Natural killer cell (primary cell): Measurements from ENCODE around the gene TMEM150C. TPM values are rescaled to one million over a fixed set of nuclear protein-coding genes. Genes with fewer than 3 reads are reported as not detected.

Experiments
- ATAC-seq, 3 donors: fragments of 150-1000 bp in 2 of 3; fragments of 200-7000 bp in 1 of 3; cut with Tn5 transposase; 1 replicate in 1 of 3; 2 replicates in 2 of 3; pipeline ENCODE4 v1.10.0; 2021; ENCODE audit warnings: mild to moderate bottlenecking in 2 of 3, moderate library complexity in 2 of 3
- DNase-seq, 2 donors: peaks; one replicate each; pipeline versions ENCODE4 v3.0.0 to v3.0.0-alpha.2; 2013 to 2021; ENCODE audit warnings: mixed read lengths in 1 of 2
- H3K27ac ChIP-seq: one replicate; pipeline ENCODE4 v1.5.1; 2013; ENCODE audit warnings: mild to moderate bottlenecking, low read length
- H3K27me3 ChIP-seq: one replicate; pipeline ENCODE4 v1.6.1; 2013; ENCODE audit warnings: low read length; ENCODE audit not compliant: control insufficient read depth, insufficient read depth
- H3K36me3 ChIP-seq: one replicate; pipeline ENCODE4 v1.6.1; 2013; ENCODE audit warnings: low read length; ENCODE audit not compliant: control insufficient read depth, insufficient read depth
- H3K4me1 ChIP-seq: one replicate; pipeline ENCODE4 v1.6.1; 2013; ENCODE audit warnings: low read length; ENCODE audit not compliant: control insufficient read depth, insufficient read depth
- H3K4me3 ChIP-seq: one replicate; pipeline ENCODE4 v1.5.1; 2013; ENCODE audit warnings: low read length
- H3K9me3 ChIP-seq: one replicate; pipeline ENCODE4 v1.6.1; 2013; ENCODE audit warnings: low read length; ENCODE audit not compliant: control insufficient read depth, insufficient read depth
- H3K27ac Mint-ChIP-seq, 2 donors: one replicate each; pipeline ENCODE4 v1.8.0; 2022; ENCODE audit warnings: mild to moderate bottlenecking in 2 of 2, mixed read lengths in 2 of 2, moderate library complexity in 1 of 2
- H3K27me3 Mint-ChIP-seq, 2 donors: one replicate each; pipeline ENCODE4 v1.8.0; 2022; ENCODE audit warnings: low read depth in 2 of 2, mixed read lengths in 2 of 2
- H3K36me3 Mint-ChIP-seq: one replicate; pipeline ENCODE4 v1.8.0; 2022; ENCODE audit warnings: mixed read lengths
- H3K4me1 Mint-ChIP-seq, 2 donors: one replicate each; pipeline ENCODE4 v1.8.0; 2022; ENCODE audit warnings: mixed read lengths in 2 of 2
- H3K4me3 Mint-ChIP-seq: one replicate; pipeline ENCODE4 v1.8.0; 2022; ENCODE audit warnings: mild to moderate bottlenecking, moderate library complexity, mixed read lengths
- H3K9me3 Mint-ChIP-seq, 2 donors: one replicate each; pipeline ENCODE4 v1.8.0; 2022; ENCODE audit warnings: mixed read lengths in 2 of 2
- WGBS: methylation state at CpG from one replicate; pipeline ENCODE4 v1.1.7; 2013; ENCODE audit warnings: missing lambda C conversion rate; ENCODE audit not compliant: insufficient coverage; 5-methylcytosine and 5-hydroxymethylcytosine counted together
- intact Hi-C: fragments of 100-400 bp; cut with micrococcal nuclease; formaldehyde crosslinking; loops from one replicate; pipeline ENCODE4 v1.14.2; 2022
- total RNA-seq, 4 donors: library from RNA; stranded (reverse); fragments of 120-200 nt in 1 of 4; gene quantifications; one replicate each; pipeline versions ENCODE4 v1.2.3 to v1.2.4, GENCODE V29; 2013 to 2022
- TF ChIP-seq, protein P1 (sequence below): fragments of 200-600 bp; IDR thresholded peaks from one replicate; pipeline ENCODE4 v1.8.0; 2022; ENCODE audit warnings: antibody characterized with exemption

Gene TMEM150C
- total RNA-seq, 3 donors from 2014 or later (not counting 1 experiment from before 2014, with no cell fraction given), result not detected

DNA sequence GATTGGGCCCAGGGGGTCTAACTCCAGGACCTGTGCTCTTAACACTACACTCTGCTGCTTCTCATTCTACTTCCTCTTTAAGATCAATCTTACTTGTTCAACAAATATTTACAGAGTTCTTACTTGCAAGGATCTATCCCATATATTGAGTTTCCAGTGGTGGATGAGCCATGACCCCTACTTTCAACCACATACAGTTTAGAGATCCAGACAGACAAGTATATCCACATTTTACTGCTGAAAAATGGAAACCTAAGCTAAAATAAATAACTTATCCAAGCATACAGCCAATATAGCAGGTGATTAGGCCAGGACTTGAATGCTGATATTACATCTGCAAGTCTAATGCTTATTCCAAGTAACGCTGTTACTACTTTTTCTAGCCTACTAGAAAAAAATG is 18.7 kb downstream of the TMEM150C start:
- H3K4me1 Mint-ChIP-seq, result no peaks in the 10 kb centered on the region
- Histone ChIP-seq H3K9me3 (no peaks in the 10 kb centered on the region), H3K36me3 (no peaks in the 10 kb centered on the region), H3K27ac (no peak overlapping the region), H3K4me3 (no peak overlapping the region), H3K4me1 (no peaks in the 10 kb centered on the region), H3K27me3 (no peaks in the 10 kb centered on the region)
- intact Hi-C loops, result no loop called here
- ATAC-seq (no peak), DNase-seq (no peak)
- no peak overlapping the region for H3K4me3 Mint-ChIP-seq
- TF ChIP-seq, protein P1, sequence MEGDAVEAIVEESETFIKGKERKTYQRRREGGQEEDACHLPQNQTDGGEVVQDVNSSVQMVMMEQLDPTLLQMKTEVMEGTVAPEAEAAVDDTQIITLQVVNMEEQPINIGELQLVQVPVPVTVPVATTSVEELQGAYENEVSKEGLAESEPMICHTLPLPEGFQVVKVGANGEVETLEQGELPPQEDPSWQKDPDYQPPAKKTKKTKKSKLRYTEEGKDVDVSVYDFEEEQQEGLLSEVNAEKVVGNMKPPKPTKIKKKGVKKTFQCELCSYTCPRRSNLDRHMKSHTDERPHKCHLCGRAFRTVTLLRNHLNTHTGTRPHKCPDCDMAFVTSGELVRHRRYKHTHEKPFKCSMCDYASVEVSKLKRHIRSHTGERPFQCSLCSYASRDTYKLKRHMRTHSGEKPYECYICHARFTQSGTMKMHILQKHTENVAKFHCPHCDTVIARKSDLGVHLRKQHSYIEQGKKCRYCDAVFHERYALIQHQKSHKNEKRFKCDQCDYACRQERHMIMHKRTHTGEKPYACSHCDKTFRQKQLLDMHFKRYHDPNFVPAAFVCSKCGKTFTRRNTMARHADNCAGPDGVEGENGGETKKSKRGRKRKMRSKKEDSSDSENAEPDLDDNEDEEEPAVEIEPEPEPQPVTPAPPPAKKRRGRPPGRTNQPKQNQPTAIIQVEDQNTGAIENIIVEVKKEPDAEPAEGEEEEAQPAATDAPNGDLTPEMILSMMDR, result no peak
- peaks cover 0 to 3% of the 10 kb centered on the region in 2 donors for H3K9me3 Mint-ChIP-seq
- WGBS, result 100% methylated on average over 1 of the region's 1 CpG
- H3K27ac Mint-ChIP-seq, result no peak overlapping the region
- peaks cover 0 to 7% of the 10 kb centered on the region in 2 donors for H3K27me3 Mint-ChIP-seq
- no peaks in the 10 kb centered on the region for H3K36me3 Mint-ChIP-seq

DNA sequence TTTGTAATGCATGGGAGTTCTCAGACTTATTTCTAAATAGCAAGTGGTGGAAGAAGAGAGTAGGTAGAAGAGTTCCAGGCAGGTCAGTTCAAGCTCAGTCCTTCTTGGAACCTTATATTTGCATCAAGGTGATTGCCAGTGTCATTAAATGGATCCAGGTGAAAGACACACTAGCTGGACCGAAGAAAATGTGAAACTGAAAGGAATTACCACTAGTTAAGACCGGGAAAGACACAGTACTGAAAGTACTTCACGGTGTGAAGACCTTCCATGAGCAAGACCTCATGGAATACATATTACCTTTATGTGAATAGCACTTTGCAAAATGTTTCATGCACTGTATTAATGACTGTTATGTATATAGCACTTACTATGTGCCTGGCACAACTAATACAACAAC is 19.1 kb downstream of the TMEM150C start:
- H3K27me3 Mint-ChIP-seq, result peaks cover 0 to 7% of the 10 kb centered on the region in 2 donors
- no peak overlapping the region for H3K4me3 Mint-ChIP-seq
- TF ChIP-seq, protein P1, result no peak
- DNase-seq, result no peak
- intact Hi-C loops, result no loop called here
- no peaks in the 10 kb centered on the region for H3K4me1 Mint-ChIP-seq
- H3K36me3 Mint-ChIP-seq, result no peaks in the 10 kb centered on the region
- no peak overlapping the region for H3K4me3 ChIP-seq
- WGBS, result 76% methylated on average over 3 of the region's 3 CpGs
- no peak overlapping the region for H3K27ac Mint-ChIP-seq
- no peaks in the 10 kb centered on the region for H3K9me3 Mint-ChIP-seq
- no peaks in the 10 kb centered on the region for H3K4me1 ChIP-seq
- no peaks in the 10 kb centered on the region for H3K36me3 ChIP-seq
- no peaks in the 10 kb centered on the region for H3K9me3 ChIP-seq
- no peak for ATAC-seq
- no peak overlapping the region for H3K27ac ChIP-seq
- no peaks in the 10 kb centered on the region for H3K27me3 ChIP-seq

DNA sequence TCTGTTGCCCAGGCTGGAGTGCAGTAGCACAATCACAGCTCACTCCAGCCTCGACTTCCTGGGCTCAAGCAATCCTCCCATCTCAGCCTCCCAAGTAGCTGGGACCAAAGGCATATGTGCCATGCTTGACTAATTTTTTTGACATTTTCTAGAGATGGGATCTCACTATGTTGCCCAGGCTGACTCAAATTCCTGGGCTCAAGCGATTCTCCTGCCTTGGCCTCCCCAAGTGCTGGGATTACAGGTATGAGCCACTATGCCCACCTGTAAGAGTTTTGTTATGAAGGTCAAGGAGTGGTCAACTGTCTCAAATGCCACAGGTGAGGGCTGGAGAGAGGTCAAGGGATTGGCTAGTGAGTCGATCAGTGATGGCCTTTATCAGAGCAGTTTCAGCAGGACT is 32.5 kb downstream of the TMEM150C start:
- Mint-ChIP-seq H3K27me3 (peaks cover 0 to 6% of the 10 kb centered on the region in 2 donors), H3K4me3 (no peak overlapping the region), H3K9me3 (no peaks in the 10 kb centered on the region), H3K4me1 (no peaks in the 10 kb centered on the region), H3K27ac (no peak overlapping the region), H3K36me3 (no peaks in the 10 kb centered on the region)
- Histone ChIP-seq H3K27ac (no peak overlapping the region), H3K9me3 (no peaks in the 10 kb centered on the region), H3K4me3 (no peak overlapping the region), H3K4me1 (no peaks in the 10 kb centered on the region), H3K36me3 (no peaks in the 10 kb centered on the region), H3K27me3 (no peaks in the 10 kb centered on the region)
- ATAC-seq (no peak), DNase-seq (no peak)
- intact Hi-C loops, result no loop called here
- TF ChIP-seq, protein P1, result no peak
- WGBS, result 80% methylated on average over 3 of the region's 3 CpGs

DNA sequence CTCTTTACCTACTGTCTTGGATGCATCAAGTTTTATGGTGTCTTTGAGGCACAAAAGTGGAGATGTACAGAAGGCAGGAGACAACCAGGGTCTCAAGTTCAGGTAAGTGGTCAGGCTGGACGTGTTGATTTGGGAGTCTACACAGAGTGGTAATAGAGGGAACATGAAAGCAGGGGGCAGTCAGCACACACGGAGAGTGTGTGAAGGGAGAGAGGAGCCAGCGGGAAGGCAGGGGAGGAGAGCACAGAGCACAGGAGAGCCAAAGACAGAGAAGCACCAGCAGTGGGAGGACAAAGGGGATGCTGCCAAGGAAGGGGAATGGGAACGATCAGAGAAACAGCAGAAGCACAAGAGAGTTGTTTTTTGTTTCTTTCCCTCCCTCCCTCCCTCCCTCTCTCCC is 32.9 kb downstream of the TMEM150C start:
- H3K4me1 ChIP-seq, result no peaks in the 10 kb centered on the region
- 83% methylated on average over 4 of the region's 4 CpGs for WGBS
- TF ChIP-seq, protein P1, result no peak
- Mint-ChIP-seq H3K27me3 (peaks cover 0 to 6% of the 10 kb centered on the region in 2 donors), H3K4me3 (no peak overlapping the region), H3K36me3 (no peaks in the 10 kb centered on the region), H3K4me1 (no peaks in the 10 kb centered on the region), H3K27ac (no peak overlapping the region), H3K9me3 (no peaks in the 10 kb centered on the region)
- no peak overlapping the region for H3K4me3 ChIP-seq
- H3K9me3 ChIP-seq, result no peaks in the 10 kb centered on the region
- no peaks in the 10 kb centered on the region for H3K27me3 ChIP-seq
- no peak overlapping the region for H3K27ac ChIP-seq
- intact Hi-C loops, result no loop called here
- no peaks in the 10 kb centered on the region for H3K36me3 ChIP-seq
- no peak for ATAC-seq
- DNase-seq, result no peak
